Neural cell (in vitro differentiated cells): Measurements from ENCODE around the gene UPK1B. TPM values are rescaled to one million over a fixed set of nuclear protein-coding genes. Genes with fewer than 3 reads are reported as not detected.

Experiments
- H2AFZ ChIP-seq: fragments of 200-600, 300-800 bp; sonication (generic), shearing (Covaris generic); 2 replicates; pipeline ENCODE4 v1.6.0; 2014; ENCODE audit warnings: low read depth, mild to moderate bottlenecking, antibody characterized with exemption, low read length, moderate library complexity
- H3F3A ChIP-seq: fragments of 200-600 bp; shearing (Covaris generic); 2 replicates; pipeline ENCODE4 v1.6.1; 2016; ENCODE audit warnings: mild to moderate bottlenecking, moderate library complexity, mixed read lengths, antibody characterized with exemption, low read length; ENCODE audit not compliant: insufficient read depth, poor library complexity, severe bottlenecking
- H3K27ac ChIP-seq: fragments of 200-600, 300-800 bp; sonication (generic), shearing (Covaris generic); 2 replicates; pipeline ENCODE4 v1.5.1; 2014; ENCODE audit warnings: mild to moderate bottlenecking, low read length, moderate library complexity
- H3K27me3 ChIP-seq: fragments of 300-800, 200-600 bp; sonication (generic), shearing (Covaris generic); 2 replicates; pipeline ENCODE4 v1.6.0; 2014; ENCODE audit warnings: mild to moderate bottlenecking, low read depth, low read length, moderate library complexity; ENCODE audit not compliant: insufficient read depth
- H3K36me3 ChIP-seq: fragments of 300-800, 200-600 bp; sonication (generic), shearing (Covaris generic); 2 replicates; pipeline ENCODE4 v1.5.1; 2014; ENCODE audit warnings: mild to moderate bottlenecking, antibody characterized with exemption, low read length, moderate library complexity; ENCODE audit not compliant: insufficient read depth
- H3K4me2 ChIP-seq: fragments of 300-800, 200-600 bp; sonication (generic), shearing (Covaris generic); 2 replicates; pipeline ENCODE4 v1.6.0; 2014; ENCODE audit warnings: mild to moderate bottlenecking, low read length
- H3K4me3 ChIP-seq: fragments of 300-800, 200-600 bp; sonication (generic), shearing (Covaris generic); 2 replicates; pipeline ENCODE4 v1.5.1; 2014; ENCODE audit warnings: mild to moderate bottlenecking, low read length, moderate library complexity
- H3K79me2 ChIP-seq: fragments of 200-600 bp; shearing (Covaris generic); replicated peaks from 2 replicates; pipeline ENCODE4 v1.6.0; 2014; ENCODE audit warnings: mild to moderate bottlenecking, low read length, moderate library complexity; ENCODE audit not compliant: insufficient read depth
- H3K9ac ChIP-seq: fragments of 300-800, 200-600 bp; sonication (generic), shearing (Covaris generic); 2 replicates; pipeline ENCODE4 v1.6.1; 2016; ENCODE audit warnings: mild to moderate bottlenecking, low read length, mixed read lengths
- H3K9me2 ChIP-seq: fragments of 200-600 bp; shearing (Covaris generic); 2 replicates; pipeline ENCODE4 v1.6.1; 2016; ENCODE audit warnings: mild to moderate bottlenecking, low read length, mixed read lengths; ENCODE audit not compliant: insufficient read depth
- H3K9me3 ChIP-seq: fragments of 200-600, 300-800 bp; sonication (generic), shearing (Covaris generic); 2 replicates; pipeline ENCODE4 v1.6.1; 2016; ENCODE audit warnings: mild to moderate bottlenecking, mixed run types, low read length, moderate library complexity, mixed read lengths
- H4K20me1 ChIP-seq: fragments of 200-600 bp; shearing (Covaris generic); 2 replicates; pipeline ENCODE4 v1.6.1; 2016; ENCODE audit warnings: mild to moderate bottlenecking, mixed run types; ENCODE audit not compliant: insufficient read depth
- EP300 ChIP-seq: fragments of 450-650 bp; conservative IDR thresholded peaks from 2 replicates; pipeline ENCODE4 v1.6.1; 2014; ENCODE audit warnings: antibody characterized with exemption, mild to moderate bottlenecking, moderate library complexity; ENCODE audit not compliant: poor library complexity, severe bottlenecking
- EZH2 ChIP-seq: fragments of 200-600, 300-800 bp; shearing (Covaris generic), sonication (generic); IDR thresholded peaks from 2 replicates; pipeline ENCODE4 v1.6.1; 2014; ENCODE audit warnings: antibody characterized with exemption, low read length, borderline replicate concordance, mild to moderate bottlenecking; ENCODE audit not compliant: insufficient read depth, poor library complexity, severe bottlenecking
- MXI1 ChIP-seq: fragments of 450-650 bp; conservative IDR thresholded peaks from 2 replicates; pipeline ENCODE4 v1.6.1; 2014; ENCODE audit warnings: antibody characterized with exemption, mild to moderate bottlenecking; ENCODE audit not compliant: poor library complexity, severe bottlenecking
- POLR2AphosphoS5 ChIP-seq: IDR thresholded peaks from 2 replicates; pipeline ENCODE4 v1.6.1; 2012
- RAD21 ChIP-seq: fragments of 450-650 bp; conservative IDR thresholded peaks from 2 replicates; pipeline ENCODE4 v1.6.1; 2014; ENCODE audit warnings: antibody characterized with exemption, mild to moderate bottlenecking, moderate library complexity
- SMC3 ChIP-seq: fragments of 450-650 bp; conservative IDR thresholded peaks from 2 replicates; pipeline ENCODE4 v1.6.1; 2014; ENCODE audit warnings: antibody characterized with exemption, mild to moderate bottlenecking, moderate library complexity; ENCODE audit not compliant: poor library complexity
- TAF1 ChIP-seq: IDR thresholded peaks from 2 replicates; pipeline ENCODE4 v1.6.1; 2012; ENCODE audit warnings: low read depth
- polyA plus RNA-seq: library from polyadenylated mRNA; depleted of rRNA; stranded (reverse); fragments of >200 nt; gene quantifications from 2 replicates; pipeline ENCODE4 v1.2.3, GENCODE V29; 2014
- TF ChIP-seq, protein P1 (sequence below): IDR thresholded peaks from 2 replicates; pipeline ENCODE4 v1.6.1; 2012; ENCODE audit warnings: borderline replicate concordance
- TF ChIP-seq, protein P2 (sequence below): fragments of 450-650 bp; IDR thresholded peaks from 2 replicates; pipeline ENCODE4 v1.5.1; 2014; ENCODE audit warnings: antibody characterized with exemption, mild to moderate bottlenecking, moderate library complexity; ENCODE audit not compliant: poor library complexity, severe bottlenecking

Gene UPK1B
- polyA plus RNA-seq, 1 donor from 2014 or later, result not detected

- Histone ChIP-seq H3K4me3 (no peak overlapping the region), H3K36me3 (no peaks in the 10 kb centered on the region)
Measured at GRCh38 chr3:119230071-119230470, 56.7 kb downstream of the UPK1B start.

GRCh38 chr3:119230745-119231144 is 57.3 kb downstream of the UPK1B start:
- Histone ChIP-seq H3K36me3 (no peaks in the 10 kb centered on the region), H2AFZ (no peak overlapping the region), H3F3A (no peaks in the 10 kb centered on the region), H3K27ac (no peak overlapping the region), H3K27me3 (no peaks in the 10 kb centered on the region), H3K79me2 (no peaks in the 10 kb centered on the region), H4K20me1 (no peaks in the 10 kb centered on the region), H3K9me2 (no peaks in the 10 kb centered on the region), H3K4me2 (no peak overlapping the region), H3K9me3 (no peaks in the 10 kb centered on the region), H3K9ac (no peak overlapping the region), H3K4me3 (no peak overlapping the region)
- TF ChIP-seq, protein P1, sequence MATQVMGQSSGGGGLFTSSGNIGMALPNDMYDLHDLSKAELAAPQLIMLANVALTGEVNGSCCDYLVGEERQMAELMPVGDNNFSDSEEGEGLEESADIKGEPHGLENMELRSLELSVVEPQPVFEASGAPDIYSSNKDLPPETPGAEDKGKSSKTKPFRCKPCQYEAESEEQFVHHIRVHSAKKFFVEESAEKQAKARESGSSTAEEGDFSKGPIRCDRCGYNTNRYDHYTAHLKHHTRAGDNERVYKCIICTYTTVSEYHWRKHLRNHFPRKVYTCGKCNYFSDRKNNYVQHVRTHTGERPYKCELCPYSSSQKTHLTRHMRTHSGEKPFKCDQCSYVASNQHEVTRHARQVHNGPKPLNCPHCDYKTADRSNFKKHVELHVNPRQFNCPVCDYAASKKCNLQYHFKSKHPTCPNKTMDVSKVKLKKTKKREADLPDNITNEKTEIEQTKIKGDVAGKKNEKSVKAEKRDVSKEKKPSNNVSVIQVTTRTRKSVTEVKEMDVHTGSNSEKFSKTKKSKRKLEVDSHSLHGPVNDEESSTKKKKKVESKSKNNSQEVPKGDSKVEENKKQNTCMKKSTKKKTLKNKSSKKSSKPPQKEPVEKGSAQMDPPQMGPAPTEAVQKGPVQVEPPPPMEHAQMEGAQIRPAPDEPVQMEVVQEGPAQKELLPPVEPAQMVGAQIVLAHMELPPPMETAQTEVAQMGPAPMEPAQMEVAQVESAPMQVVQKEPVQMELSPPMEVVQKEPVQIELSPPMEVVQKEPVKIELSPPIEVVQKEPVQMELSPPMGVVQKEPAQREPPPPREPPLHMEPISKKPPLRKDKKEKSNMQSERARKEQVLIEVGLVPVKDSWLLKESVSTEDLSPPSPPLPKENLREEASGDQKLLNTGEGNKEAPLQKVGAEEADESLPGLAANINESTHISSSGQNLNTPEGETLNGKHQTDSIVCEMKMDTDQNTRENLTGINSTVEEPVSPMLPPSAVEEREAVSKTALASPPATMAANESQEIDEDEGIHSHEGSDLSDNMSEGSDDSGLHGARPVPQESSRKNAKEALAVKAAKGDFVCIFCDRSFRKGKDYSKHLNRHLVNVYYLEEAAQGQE, result no peak
- TF ChIP-seq EP300, result no peak
- no peak for TF ChIP-seq RAD21
- no peak for TF ChIP-seq TAF1
- TF ChIP-seq, protein P2, sequence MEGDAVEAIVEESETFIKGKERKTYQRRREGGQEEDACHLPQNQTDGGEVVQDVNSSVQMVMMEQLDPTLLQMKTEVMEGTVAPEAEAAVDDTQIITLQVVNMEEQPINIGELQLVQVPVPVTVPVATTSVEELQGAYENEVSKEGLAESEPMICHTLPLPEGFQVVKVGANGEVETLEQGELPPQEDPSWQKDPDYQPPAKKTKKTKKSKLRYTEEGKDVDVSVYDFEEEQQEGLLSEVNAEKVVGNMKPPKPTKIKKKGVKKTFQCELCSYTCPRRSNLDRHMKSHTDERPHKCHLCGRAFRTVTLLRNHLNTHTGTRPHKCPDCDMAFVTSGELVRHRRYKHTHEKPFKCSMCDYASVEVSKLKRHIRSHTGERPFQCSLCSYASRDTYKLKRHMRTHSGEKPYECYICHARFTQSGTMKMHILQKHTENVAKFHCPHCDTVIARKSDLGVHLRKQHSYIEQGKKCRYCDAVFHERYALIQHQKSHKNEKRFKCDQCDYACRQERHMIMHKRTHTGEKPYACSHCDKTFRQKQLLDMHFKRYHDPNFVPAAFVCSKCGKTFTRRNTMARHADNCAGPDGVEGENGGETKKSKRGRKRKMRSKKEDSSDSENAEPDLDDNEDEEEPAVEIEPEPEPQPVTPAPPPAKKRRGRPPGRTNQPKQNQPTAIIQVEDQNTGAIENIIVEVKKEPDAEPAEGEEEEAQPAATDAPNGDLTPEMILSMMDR, result no peak

More at GRCh38 chr3:119230071-119230470, 56.7 kb downstream of the UPK1B start:
- Histone ChIP-seq H3F3A (no peaks in the 10 kb centered on the region), H2AFZ (no peak overlapping the region), H3K9me2 (no peaks in the 10 kb centered on the region), H4K20me1 (no peaks in the 10 kb centered on the region), H3K79me2 (no peaks in the 10 kb centered on the region), H3K9me3 (no peaks in the 10 kb centered on the region), H3K27me3 (no peaks in the 10 kb centered on the region), H3K27ac (no peak overlapping the region), H3K4me2 (no peak overlapping the region), H3K9ac (no peak overlapping the region)
- TF ChIP-seq, protein P1, result no peak
- no peak for TF ChIP-seq EZH2
- TF ChIP-seq EP300, result no peak
- TF ChIP-seq SMC3, result no peak
- TF ChIP-seq TAF1, result no peak
- TF ChIP-seq, protein P2, result no peak
- TF ChIP-seq RAD21, result no peak
- no peak for TF ChIP-seq MXI1
- no peak for TF ChIP-seq POLR2AphosphoS5
